Measurements from ENCODE around the gene RAD51B. TPM values are rescaled to one million over a fixed set of nuclear protein-coding genes. Genes with fewer than 3 reads are reported as not detected.

Gene RAD51B
- total RNA-seq, 1 donor from 2014 or later = 8.9 TPM

GRCh38 chr14:68639000-68639757 is 819.6 kb downstream of the RAD51B start:
- DNase-seq (ENCODE audit: low read depth in 2 of 2) = no peak

- DNase-seq (ENCODE audit: low read depth in 2 of 2) = peak in 1 of 2 donors; percentile 22
Observed at GRCh38 chr14:68639758-68640574, 820.4 kb downstream of the RAD51B start.

GRCh38 chr14:68643673-68644072 is 824.1 kb downstream of the RAD51B start:
- DNase-seq (ENCODE audit: low read depth in 2 of 2) = no peak

- no peak for DNase-seq (ENCODE audit: low read depth in 2 of 2)
Observed at GRCh38 chr14:68644101-68644500, 824.5 kb downstream of the RAD51B start.

- DNase-seq (ENCODE audit: low read depth in 2 of 2) = no peak
Observed at GRCh38 chr14:68645371-68645770, 825.8 kb downstream of the RAD51B start.

- DNase-seq (ENCODE audit: low read depth in 2 of 2) = no peak
Observed at GRCh38 chr14:68649476-68650189, 830.1 kb downstream of the RAD51B start.

- DNase-seq (ENCODE audit: low read depth in 2 of 2) = no peak
Observed at GRCh38 chr14:68650404-68650994, 830.9 kb downstream of the RAD51B start.

GRCh38 chr14:68651075-68651474 is 831.5 kb downstream of the RAD51B start:
- DNase-seq (ENCODE audit: low read depth in 2 of 2) = no peak

- no peak for DNase-seq (ENCODE audit: low read depth in 2 of 2)
Observed at GRCh38 chr14:68651652-68652432, 832.3 kb downstream of the RAD51B start.

- no peak for DNase-seq (ENCODE audit: low read depth in 2 of 2)
Observed at GRCh38 chr14:68652433-68652690, 832.8 kb downstream of the RAD51B start.

GRCh38 chr14:68653108-68653507 is 833.5 kb downstream of the RAD51B start:
- DNase-seq (ENCODE audit: low read depth in 2 of 2) = no peak

- DNase-seq (ENCODE audit: low read depth in 2 of 2) = peak in 1 of 2 donors; percentile 45
Observed at GRCh38 chr14:68653804-68654203, 834.2 kb downstream of the RAD51B start.

GRCh38 chr14:68654471-68654941 is 834.9 kb downstream of the RAD51B start:
- DNase-seq (ENCODE audit: low read depth in 2 of 2) = no peak

- no peak for DNase-seq (ENCODE audit: low read depth in 2 of 2)
Observed at GRCh38 chr14:68655021-68655831, 835.6 kb downstream of the RAD51B start.

GRCh38 chr14:68655911-68656316 is 836.3 kb downstream of the RAD51B start:
- DNase-seq (ENCODE audit: low read depth in 2 of 2) = peak in 1 of 2 donors; percentile 49

- no peak for DNase-seq (ENCODE audit: low read depth in 2 of 2)
Observed at GRCh38 chr14:68656452-68656851, 836.9 kb downstream of the RAD51B start.

- DNase-seq (ENCODE audit: low read depth in 2 of 2) = no peak
Observed at GRCh38 chr14:68657300-68658028, 837.9 kb downstream of the RAD51B start.

GRCh38 chr14:68658029-68658509 is 838.5 kb downstream of the RAD51B start:
- no peak for DNase-seq (ENCODE audit: low read depth in 2 of 2)

Data from lung microvascular endothelial cell (primary cell).